Transverse colon (tissue), 3 donors: Measurements from ENCODE around the gene XXYLT1.

Experiments used
- CTCF ChIP-seq, 5 experiments: fragments of 200-600 bp in 3 of 5; fragments of 450-650 bp in 2 of 5; sonication (generic) in 3 of 5; IDR thresholded peaks; 1 replicate in 2 of 5; 2 replicates in 3 of 5; pipeline ENCODE4 v1.5.1; 2016 to 2017; ENCODE audit warnings: antibody characterized with exemption in 5 of 5, inconsistent platforms in 3 of 5, mild to moderate bottlenecking in 2 of 5, moderate library complexity in 1 of 5
- EP300 ChIP-seq: sonication (generic); formaldehyde crosslinking; IDR thresholded peaks from one replicate; pipeline ENCODE4 v1.6.1; 2017; ENCODE audit warnings: antibody characterized with exemption, low read depth
- POLR2A ChIP-seq: fragments of 450-650 bp; IDR thresholded peaks from one replicate; pipeline ENCODE4 v1.6.1; 2016; ENCODE audit warnings: antibody characterized with exemption, mild to moderate bottlenecking, moderate library complexity

- TF ChIP-seq CTCF (IDR thresholded peaks at IDR 0.05) (no peak), POLR2A (no peak), EP300 (no peak)
Measured at GRCh38 chr3:195251336-195252065, 19.5 kb downstream of the XXYLT1 start.
